Naive thymus-derived CD4-positive, alpha-beta T cell (primary cell): ENCODE measurements around the gene SCRG1. TPM values are rescaled to one million over a fixed set of nuclear protein-coding genes. Genes with fewer than 3 reads are reported as not detected.
A peak's percentile ranks its signal among the peaks of the same experiment; 100 is the strongest.

Experiments
- ATAC-seq: fragments of 150-1000 bp; cut with Tn5 transposase; 2 replicates; pipeline ENCODE4 v1.10.0; 2021; ENCODE audit warnings: mild to moderate bottlenecking, moderate library complexity
- CTCF ChIA-PET: fragments of 350-600 bp; sonication (Branson Sonifier 250); formaldehyde crosslinking; loops from one replicate; lab custom pipeline; 2021; ENCODE audit warnings: antibody characterized with exemption; lab: Charles Lee
- POLR2A ChIA-PET: fragments of 350-600 bp; sonication (Branson Sonifier 250); formaldehyde crosslinking; loops from one replicate; lab custom pipeline; 2021; ENCODE audit warnings: antibody characterized with exemption, inconsistent platforms; lab: Charles Lee
- DNase-seq, 9 donors: peaks; one replicate each; pipeline versions ENCODE4 v3.0.0 to v3.0.0-alpha.2; 2020 to 2022; ENCODE audit warnings: mixed read lengths in 1 of 9
- H3K27ac ChIP-seq: one replicate; pipeline ENCODE4 v1.7.0; 2013; ENCODE audit warnings: mild to moderate bottlenecking, low read depth, low read length, moderate library complexity
- H3K27me3 ChIP-seq, 2 donors: one replicate each; pipeline ENCODE4 v1.7.0; 2013; ENCODE audit warnings: low read length in 2 of 2, mild to moderate bottlenecking in 2 of 2, moderate library complexity in 2 of 2; ENCODE audit not compliant: control insufficient read depth in 2 of 2, insufficient read depth in 2 of 2
- H3K36me3 ChIP-seq, 3 experiments: 1 replicate in 2 of 3; 2 replicates in 1 of 3; pipeline ENCODE4 v1.7.0; 2013; ENCODE audit warnings: low read length in 3 of 3, mild to moderate bottlenecking in 3 of 3, moderate library complexity in 1 of 3; ENCODE audit not compliant: insufficient read depth in 3 of 3, control insufficient read depth in 2 of 3
- H3K4me1 ChIP-seq, 2 donors: one replicate each; pipeline ENCODE4 v1.7.0; 2013; ENCODE audit warnings: low read length in 2 of 2, mild to moderate bottlenecking in 2 of 2, moderate library complexity in 1 of 2; ENCODE audit not compliant: control insufficient read depth in 2 of 2, insufficient read depth in 2 of 2
- H3K4me3 ChIP-seq: 2 replicates; pipeline ENCODE4 v1.7.0; 2013; ENCODE audit warnings: mild to moderate bottlenecking, low read length
- H3K9me3 ChIP-seq, 3 experiments: 1 replicate in 2 of 3; 2 replicates in 1 of 3; pipeline ENCODE4 v1.7.0; 2013; ENCODE audit warnings: low read length in 3 of 3; ENCODE audit not compliant: control insufficient read depth in 2 of 3
- H3K27ac Mint-ChIP-seq, 9 donors: one replicate each; pipeline ENCODE4 v1.8.0; 2020 to 2022; ENCODE audit warnings: mixed read lengths in 9 of 9, mild to moderate bottlenecking in 8 of 9, moderate library complexity in 5 of 9, inconsistent platforms in 2 of 9
- H3K27me3 Mint-ChIP-seq, 5 donors: one replicate each; pipeline ENCODE4 v1.8.0; 2021 to 2022; ENCODE audit warnings: mixed read lengths in 5 of 5, mild to moderate bottlenecking in 1 of 5
- H3K36me3 Mint-ChIP-seq, 5 donors: one replicate each; pipeline ENCODE4 v1.8.0; 2020 to 2022; ENCODE audit warnings: mixed read lengths in 5 of 5, mild to moderate bottlenecking in 3 of 5, inconsistent platforms in 1 of 5
- H3K4me1 Mint-ChIP-seq, 7 donors: one replicate each; pipeline ENCODE4 v1.8.0; 2020 to 2022; ENCODE audit warnings: mixed read lengths in 7 of 7, mild to moderate bottlenecking in 3 of 7, inconsistent platforms in 1 of 7
- H3K4me3 Mint-ChIP-seq, 10 donors: one replicate each; pipeline ENCODE4 v1.8.0; 2020 to 2022; ENCODE audit warnings: mild to moderate bottlenecking in 10 of 10, mixed read lengths in 10 of 10, moderate library complexity in 6 of 10, inconsistent platforms in 2 of 10
- H3K9me3 Mint-ChIP-seq, 11 donors: one replicate each; pipeline ENCODE4 v1.8.0; 2020 to 2022; ENCODE audit warnings: mixed read lengths in 11 of 11, mild to moderate bottlenecking in 4 of 11, inconsistent platforms in 1 of 11, moderate library complexity in 1 of 11
- intact Hi-C, 2 donors: fragments of 100-400 bp; cut with micrococcal nuclease; formaldehyde crosslinking; loops; one replicate each; pipeline ENCODE4 v1.15.1; 2023
- polyA plus RNA-seq, 2 donors: library from polyadenylated mRNA; unstranded; fragments of 300-500 nt; fragmentation: Illumina TruSeq; gene quantifications; one replicate each; pipeline ENCODE4 v1.2.3, GENCODE V29; 2021
- total RNA-seq, 6 experiments: library from RNA in 5 of 6; stranded (reverse) in 5 of 6; gene quantifications; 1 replicate in 5 of 6; 2 replicates in 1 of 6; pipeline ENCODE4 v1.2.3 and lab custom pipeline; 2021 to 2026

The SCRG1 gene
- total and polyA plus RNA-seq, 7 experiments from 2014 or later = not detected

DNA sequence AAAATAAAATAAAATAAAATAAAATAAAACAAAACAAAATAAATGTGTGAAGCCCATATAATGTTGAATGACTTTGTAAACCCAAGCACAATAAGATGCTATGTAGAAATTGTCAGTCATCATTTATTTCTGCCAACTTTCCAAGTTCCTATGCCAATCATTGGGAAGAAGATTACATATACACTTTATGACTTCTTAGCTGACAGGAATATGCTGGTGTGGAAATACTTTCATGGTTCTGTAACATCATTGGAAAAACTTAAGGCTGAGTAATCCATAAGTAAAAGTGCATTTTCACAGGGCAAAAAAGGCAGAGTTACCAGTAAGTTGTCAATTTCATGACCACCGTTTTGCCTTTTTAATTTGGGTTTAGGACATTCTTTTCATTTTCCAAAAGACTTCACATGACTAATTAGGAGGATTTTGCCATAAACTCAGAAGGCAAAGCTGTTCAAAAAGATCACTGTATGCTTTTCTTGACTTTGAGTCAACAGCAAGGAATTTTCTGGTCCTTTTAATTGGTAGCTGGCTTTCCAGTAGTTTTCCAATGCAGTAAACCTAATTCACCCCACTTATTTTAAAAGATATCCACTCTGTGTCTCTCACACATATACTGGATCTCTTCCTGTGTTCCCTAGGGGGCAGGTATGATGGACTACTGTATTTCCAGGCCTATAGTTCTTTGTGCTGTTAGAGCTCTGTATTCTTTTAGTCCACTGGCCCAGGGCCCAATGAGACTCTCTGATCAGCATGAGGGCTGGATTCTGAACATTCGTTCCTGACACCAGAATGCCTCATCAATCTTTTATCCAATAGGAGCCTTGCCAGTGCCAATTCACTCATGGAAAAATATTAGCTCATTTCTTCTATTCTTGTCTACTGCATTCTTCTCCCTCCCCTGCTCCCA is 26.2 kb upstream of the SCRG1 start:
- Mint-ChIP-seq H3K27ac (peak overlapping the region in 8 of 9 donors; percentile 9 to 80 (median 62)), H3K9me3 (peaks cover 0 to 4% (median 0%) of the 10 kb centered on the region in 11 donors), H3K4me1 (peaks cover 23 to 50% (median 38%) of the 10 kb centered on the region in 7 donors), H3K36me3 (peaks cover 0 to 13% (median 0%) of the 10 kb centered on the region in 5 donors), H3K4me3 (peak overlapping the region in 9 of 10 donors; percentile 17 to 77 (median 43)), H3K27me3 (no peaks in the 10 kb centered on the region)
- no peaks in the 10 kb centered on the region for H3K9me3 ChIP-seq
- DNase-seq (no peak), ATAC-seq (no peak)
- intact Hi-C loops = loop anchor here in 1 of 2 donors (5.0 kb wide), 1 partner anchor 258 kb away; the partner anchor contains the start of gene GALNT7
- peaks cover 9 to 22% of the 10 kb centered on the region in 2 donors for H3K4me1 ChIP-seq
- H3K27ac ChIP-seq = no peak overlapping the region
- H3K36me3 ChIP-seq = no peaks in the 10 kb centered on the region
- CTCF ChIA-PET = interaction anchor here (0.6 to 1.2 kb wide), 2 partner anchors 25 to 107 kb away, joined by 3 read pairs; no protein-coding TSS in a partner anchor
- no peak overlapping the region for H3K4me3 ChIP-seq
- POLR2A ChIA-PET = interaction anchor here (0.6 to 2.5 kb wide), 4 partner anchors 55 to 113 kb away, joined by 3 to 9 read pairs (median 3); partner anchors contain the start of genes HMGB2 and SAP30
- no peaks in the 10 kb centered on the region for H3K27me3 ChIP-seq

DNA sequence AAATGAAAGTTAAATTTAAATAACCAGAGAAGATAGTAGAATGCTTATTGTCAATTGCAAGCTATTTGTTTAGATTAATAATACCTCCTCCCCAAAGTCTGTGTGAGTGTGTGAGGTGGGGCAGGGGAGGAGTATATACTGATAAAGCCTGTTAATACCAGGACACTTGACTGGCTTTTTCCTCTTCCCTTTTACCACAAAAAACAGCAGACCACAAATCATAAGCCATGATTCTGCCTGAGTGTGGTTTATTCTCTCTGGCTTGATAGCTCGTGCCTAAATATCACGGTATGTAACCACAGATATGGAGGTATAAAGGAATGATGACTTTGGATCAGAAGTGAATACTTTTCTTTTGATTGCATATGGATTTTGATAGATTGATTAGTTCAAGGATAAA is 21.9 kb upstream of the SCRG1 start:
- H3K27ac Mint-ChIP-seq = peak overlapping the region in 2 of 9 donors; percentile 10 to 22
- H3K27ac ChIP-seq = no peak overlapping the region
- intact Hi-C loops = loop anchor here (1.0 to 2.0 kb wide), 4 partner anchors 74 to 898 kb away; no protein-coding TSS in a partner anchor
- no peak overlapping the region for H3K4me3 Mint-ChIP-seq
- no peaks in the 10 kb centered on the region for H3K36me3 ChIP-seq
- no peaks in the 10 kb centered on the region for H3K9me3 ChIP-seq
- H3K36me3 Mint-ChIP-seq = peaks cover 0 to 4% (median 0%) of the 10 kb centered on the region in 5 donors
- ChIA-PET POLR2A (interaction anchor here (0.8 to 1.5 kb wide), 2 partner anchors 73 to 87 kb away, joined by 3 read pairs; partner anchors contain the start of gene HMGB2), CTCF (interaction anchor here (0.6 to 3.1 kb wide), 24 partner anchors 8 to 907 kb away, joined by 3 to 25 read pairs (median 4); partner anchors contain the start of genes CEP44 and FBXO8)
- H3K27me3 Mint-ChIP-seq = peaks cover 0 to 6% (median 0%) of the 10 kb centered on the region in 5 donors
- no peak overlapping the region for H3K4me3 ChIP-seq
- peaks cover 7 to 9% of the 10 kb centered on the region in 2 donors for H3K4me1 ChIP-seq
- ATAC-seq (no peak), DNase-seq (no peak)
- H3K9me3 Mint-ChIP-seq = peaks cover 0 to 2% (median 0%) of the 10 kb centered on the region in 11 donors
- no peaks in the 10 kb centered on the region for H3K27me3 ChIP-seq
- H3K4me1 Mint-ChIP-seq = peaks cover 10 to 30% (median 11%) of the 10 kb centered on the region in 7 donors

DNA sequence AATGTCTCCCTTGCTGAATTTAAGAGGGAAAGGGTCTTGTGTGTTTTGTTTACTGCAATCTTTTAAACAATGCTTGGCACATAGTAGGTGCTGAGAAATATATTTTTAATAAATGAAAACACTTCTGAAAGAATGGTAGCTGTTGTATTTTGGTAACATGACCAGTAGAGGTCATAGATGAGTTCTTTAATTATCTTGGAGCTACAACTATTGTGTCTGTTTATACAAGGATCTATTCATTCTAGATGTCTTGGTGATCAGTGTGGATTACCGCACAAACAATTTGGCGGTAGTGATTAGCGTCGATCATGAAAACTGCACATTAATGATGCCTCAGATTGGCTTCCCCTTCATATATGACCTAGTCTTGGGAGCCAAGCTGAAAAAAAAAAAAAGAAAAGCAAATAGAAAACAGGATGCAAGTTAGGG is 21.4 kb upstream of the SCRG1 start:
- Histone ChIP-seq H3K4me1 (peaks cover 2 to 5% of the 10 kb centered on the region in 2 donors), H3K36me3 (no peaks in the 10 kb centered on the region), H3K27me3 (no peaks in the 10 kb centered on the region), H3K9me3 (no peaks in the 10 kb centered on the region), H3K4me3 (no peak overlapping the region), H3K27ac (no peak overlapping the region)
- ChIA-PET POLR2A (interaction anchor here (0.7 to 1.5 kb wide), 3 partner anchors 74 to 128 kb away, joined by 3 read pairs; partner anchors contain the start of gene HMGB2), CTCF (interaction anchor here (0.6 to 3.1 kb wide), 23 partner anchors 9 to 863 kb away, joined by 3 to 25 read pairs (median 4); partner anchors contain the start of genes CEP44 and FBXO8)
- ATAC-seq (peak; percentile 37), DNase-seq (peak in 5 of 9 donors; percentile 10 to 40 (median 28))
- peaks cover 0 to 6% (median 0%) of the 10 kb centered on the region in 5 donors for H3K27me3 Mint-ChIP-seq
- peak overlapping the region in 4 of 9 donors; percentile 4 to 22 (median 8) for H3K27ac Mint-ChIP-seq
- peaks cover 6 to 25% (median 6%) of the 10 kb centered on the region in 7 donors for H3K4me1 Mint-ChIP-seq
- peak overlapping the region in 1 of 10 donors; percentile 21 for H3K4me3 Mint-ChIP-seq
- peaks cover 0 to 2% (median 0%) of the 10 kb centered on the region in 11 donors for H3K9me3 Mint-ChIP-seq
- intact Hi-C loops = loop anchor here (1.0 to 2.0 kb wide), 4 partner anchors 74 to 899 kb away; no protein-coding TSS in a partner anchor
- peaks cover 0 to 4% (median 0%) of the 10 kb centered on the region in 5 donors for H3K36me3 Mint-ChIP-seq

DNA sequence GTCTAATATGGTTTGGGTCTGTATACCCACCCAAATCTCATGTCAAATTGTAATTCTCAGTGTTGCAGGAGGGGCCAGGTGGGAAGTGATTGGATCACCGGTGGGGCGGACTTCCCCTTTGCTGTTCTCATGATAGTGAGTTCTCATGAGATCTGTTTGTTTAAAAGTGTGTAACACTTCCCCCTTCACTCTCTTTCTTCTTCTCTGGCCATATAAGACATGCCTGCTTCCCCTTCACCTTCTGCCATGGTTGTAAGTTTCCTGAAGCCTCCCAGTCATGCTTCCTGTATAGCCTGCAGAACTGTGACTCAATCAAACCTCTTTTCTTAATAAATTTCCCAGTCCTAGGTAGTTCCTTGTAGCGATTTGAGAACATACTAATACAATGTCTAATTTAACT is 19.7 kb upstream of the SCRG1 start:
- Mint-ChIP-seq H3K27me3 (peaks cover 0 to 6% (median 0%) of the 10 kb centered on the region in 5 donors), H3K27ac (no peak overlapping the region), H3K9me3 (peaks cover 0 to 2% (median 0%) of the 10 kb centered on the region in 11 donors), H3K4me1 (peaks cover 4 to 17% (median 5%) of the 10 kb centered on the region in 7 donors), H3K36me3 (peaks cover 0 to 1% (median 0%) of the 10 kb centered on the region in 5 donors), H3K4me3 (no peak overlapping the region)
- no peak for DNase-seq
- ChIA-PET POLR2A (no interaction called here), CTCF (interaction anchor here (1.0 to 4.2 kb wide), 8 partner anchors 9 to 406 kb away, joined by 3 to 48 read pairs (median 4); no protein-coding TSS in a partner anchor)
- intact Hi-C loops = loop anchor here in 1 of 2 donors (5.0 kb wide), 1 partner anchor 391 kb away; no protein-coding TSS in a partner anchor
- no peak overlapping the region for H3K4me3 ChIP-seq
- H3K27me3 ChIP-seq = no peaks in the 10 kb centered on the region
- H3K9me3 ChIP-seq = no peaks in the 10 kb centered on the region
- peak; percentile 17 for ATAC-seq
- H3K27ac ChIP-seq = no peak overlapping the region
- H3K36me3 ChIP-seq = no peaks in the 10 kb centered on the region
- H3K4me1 ChIP-seq = no peaks in the 10 kb centered on the region

DNA sequence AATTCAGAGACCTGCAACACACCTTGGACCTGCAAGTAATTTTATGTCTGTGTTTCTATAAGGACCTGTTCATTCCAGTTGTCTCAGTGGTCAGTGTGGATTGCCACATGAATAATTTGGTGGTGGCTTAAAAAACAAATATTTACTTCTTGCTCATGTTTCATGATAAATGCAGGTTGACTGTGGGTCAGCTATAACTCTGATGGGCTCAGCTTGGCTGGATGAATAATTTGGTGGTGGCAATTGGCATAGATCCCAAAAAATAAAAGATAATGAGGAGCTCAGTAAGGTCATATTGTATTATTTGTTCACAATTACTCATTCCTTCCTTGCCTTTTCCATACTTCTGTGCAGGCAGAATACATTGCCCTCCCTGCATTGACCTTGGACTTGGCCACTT is 18.9 kb upstream of the SCRG1 start:
- Histone ChIP-seq H3K27ac (no peak overlapping the region), H3K4me1 (no peaks in the 10 kb centered on the region), H3K27me3 (no peaks in the 10 kb centered on the region), H3K4me3 (no peak overlapping the region), H3K36me3 (no peaks in the 10 kb centered on the region), H3K9me3 (no peaks in the 10 kb centered on the region)
- Mint-ChIP-seq H3K4me3 (no peak overlapping the region), H3K27me3 (peaks cover 0 to 6% (median 0%) of the 10 kb centered on the region in 5 donors), H3K36me3 (no peaks in the 10 kb centered on the region), H3K27ac (no peak overlapping the region), H3K4me1 (peaks cover 4 to 17% (median 5%) of the 10 kb centered on the region in 7 donors), H3K9me3 (peaks cover 0 to 2% (median 0%) of the 10 kb centered on the region in 11 donors)
- DNase-seq (no peak), ATAC-seq (no peak)
- intact Hi-C loops = loop anchor here (1.0 to 5.0 kb wide), 8 partner anchors 46 to 405 kb away; partner anchors contain the start of gene SAP30 (in 1 of the 2)
- CTCF ChIA-PET = interaction anchor here (1.0 to 4.2 kb wide), 6 partner anchors 9 to 404 kb away, joined by 3 to 48 read pairs (median 5); no protein-coding TSS in a partner anchor
- POLR2A ChIA-PET = interaction anchor here (0.9 kb wide), 1 partner anchor 84 kb away, joined by 3 read pairs; the partner anchor contains the start of gene HMGB2
